DOHH2 (cell line): ENCODE measurements around the gene C15orf62.

ENCODE experiments used
- CTCF ChIP-seq: fragments of 200-600 bp; sonication (generic); IDR thresholded peaks from one replicate; pipeline ENCODE4 v1.5.1; 2014; ENCODE audit warnings: antibody characterized with exemption, mild to moderate bottlenecking, low read depth, low read length; ENCODE audit not compliant: poor library complexity, severe bottlenecking
- EZH2phosphoT487 ChIP-seq: fragments of 200-600 bp; sonication (generic); IDR thresholded peaks from 2 replicates; pipeline ENCODE4 v1.6.1; 2017; ENCODE audit warnings: borderline replicate concordance, mild to moderate bottlenecking, antibody characterized with exemption, low read length, moderate library complexity, mixed read lengths

GRCh38 chr15:40769274-40770146 is at the start of gene C15orf62:
- no peak for TF ChIP-seq CTCF
- TF ChIP-seq EZH2phosphoT487, result no peak
